ENCODE data around the gene TMEM30B.
"Not testable (repeated sequence)": the region's sequence is repeated elsewhere in the genome, so short reads cannot be mapped to it uniquely, and the experiment has no call there.

Gene TMEM30B, protein sequence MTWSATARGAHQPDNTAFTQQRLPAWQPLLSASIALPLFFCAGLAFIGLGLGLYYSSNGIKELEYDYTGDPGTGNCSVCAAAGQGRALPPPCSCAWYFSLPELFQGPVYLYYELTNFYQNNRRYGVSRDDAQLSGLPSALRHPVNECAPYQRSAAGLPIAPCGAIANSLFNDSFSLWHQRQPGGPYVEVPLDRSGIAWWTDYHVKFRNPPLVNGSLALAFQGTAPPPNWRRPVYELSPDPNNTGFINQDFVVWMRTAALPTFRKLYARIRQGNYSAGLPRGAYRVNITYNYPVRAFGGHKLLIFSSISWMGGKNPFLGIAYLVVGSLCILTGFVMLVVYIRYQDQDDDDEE

DNA sequence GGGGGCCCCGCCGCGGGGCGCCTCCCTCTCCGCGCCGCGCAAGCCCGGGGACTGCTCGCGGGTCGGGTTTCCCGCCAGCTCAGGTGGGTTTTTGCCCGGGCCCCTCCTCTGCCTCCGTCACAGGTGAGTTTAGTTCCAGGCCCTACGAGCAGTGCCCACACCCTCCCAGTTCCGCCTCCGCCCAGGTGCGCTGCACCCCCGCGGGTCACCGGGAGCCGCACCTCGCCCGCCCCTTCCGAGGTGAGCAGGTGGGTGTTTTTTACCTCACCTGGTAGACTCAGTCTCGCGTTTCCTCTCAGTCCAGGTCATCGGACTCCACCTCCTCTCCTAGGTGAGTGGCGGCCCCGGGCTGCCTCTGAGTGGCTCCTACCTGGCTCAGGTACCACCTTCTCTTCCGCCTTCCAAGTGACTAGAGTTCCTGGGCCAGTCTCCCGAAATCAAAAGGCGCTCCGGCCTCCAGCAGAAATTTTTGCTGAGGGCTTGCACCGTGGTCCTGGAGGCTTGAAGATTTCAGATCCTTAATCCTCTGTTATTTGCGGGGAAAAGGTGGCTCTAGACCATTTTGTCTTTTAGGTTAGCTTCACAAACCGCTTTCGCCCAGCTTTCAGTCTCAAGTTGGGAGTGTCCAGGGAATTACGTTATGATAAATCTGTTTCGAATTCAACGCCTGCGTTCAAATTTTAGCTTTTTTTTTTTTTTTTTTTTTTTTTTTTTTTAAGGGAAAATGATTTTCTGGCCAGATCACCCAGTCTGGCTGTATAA is at the start of gene TMEM30B:
TMEM30B (minus strand) TSS at position 153 of the 762 bp plus-strand sequence. CDS start 191 bp downstream, outside the sequence.
- peak; percentile 51 for DNase-seq (ENCODE audit: low spot score)

DNA sequence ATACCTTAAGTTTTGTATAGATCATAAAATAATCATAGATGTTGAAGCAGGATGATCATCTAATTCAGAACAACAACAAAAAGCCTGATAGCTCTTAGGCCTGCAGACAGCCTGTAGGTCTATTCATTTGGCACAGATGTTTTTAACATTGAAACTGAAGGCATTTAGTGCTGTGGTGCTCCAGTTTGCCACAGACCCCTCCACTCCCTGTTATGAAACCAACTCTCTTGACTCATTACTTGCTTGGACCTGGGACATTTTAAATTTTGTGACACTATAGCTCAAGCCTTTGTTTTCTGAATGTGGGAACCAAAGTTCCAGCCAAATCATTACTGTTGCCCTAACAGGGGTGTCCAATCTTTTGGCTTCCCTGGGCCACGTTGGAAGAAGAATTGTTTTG is 49.4 kb upstream of the TMEM30B start:
- no peak for DNase-seq (ENCODE audit: low spot score)

DNA sequence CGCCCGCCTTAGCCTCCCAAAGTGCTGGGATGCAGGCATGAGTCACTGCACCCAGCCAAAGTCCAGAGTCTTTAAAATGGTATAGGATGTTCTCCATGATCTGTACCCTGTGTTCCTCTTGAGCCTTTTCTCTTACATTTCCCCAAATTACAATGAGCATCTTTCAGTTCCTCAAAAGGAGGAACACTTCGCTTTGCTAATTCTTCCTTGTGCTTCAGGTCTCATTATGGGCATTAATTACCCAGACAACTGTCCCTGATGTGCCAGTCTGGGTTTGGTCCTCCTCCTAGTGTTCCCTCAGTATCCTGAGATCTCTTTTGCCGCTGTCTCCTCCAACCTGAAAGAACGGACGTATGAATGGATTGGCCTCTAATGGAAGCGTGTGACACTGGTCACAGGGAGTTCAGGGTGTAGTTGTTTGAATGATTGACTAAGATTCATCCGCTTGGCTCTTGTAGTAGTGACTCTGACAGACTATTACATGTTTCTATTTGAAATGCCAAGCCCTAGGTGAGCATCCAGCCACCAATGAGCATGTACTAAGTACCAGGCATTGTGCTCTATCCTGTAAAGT is 48.4 kb upstream of the TMEM30B start:
- DNase-seq (ENCODE audit: low spot score): no peak

DNA sequence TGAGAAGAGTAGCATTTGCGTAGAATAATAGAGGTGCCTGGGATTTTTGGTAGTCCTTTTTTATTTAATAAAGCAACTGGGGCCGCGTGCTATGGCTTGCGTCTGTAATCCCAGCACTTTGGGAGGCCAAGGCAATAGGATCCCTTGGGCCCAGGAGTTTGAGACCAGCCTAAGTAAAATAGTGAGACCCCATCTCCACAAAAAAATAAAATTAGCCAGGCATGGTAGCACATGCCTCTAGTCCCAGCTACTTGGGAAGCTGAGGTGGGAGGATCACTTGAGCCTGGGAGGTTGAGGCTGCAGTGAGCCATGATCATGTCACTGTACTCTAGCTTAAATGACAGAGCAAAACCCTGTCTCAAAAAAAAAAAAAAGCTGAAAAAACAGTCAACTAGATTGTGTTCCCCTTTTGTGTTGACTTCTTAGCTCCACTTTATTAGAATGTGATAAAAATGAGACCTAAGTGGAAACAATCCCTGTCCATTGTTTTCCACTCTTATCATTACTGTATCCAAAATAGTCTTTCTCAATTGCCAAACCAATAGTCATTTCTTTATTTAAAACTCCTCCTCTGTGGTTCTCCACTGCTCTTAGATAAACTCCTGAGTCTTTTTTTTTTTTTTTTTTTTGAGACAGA is 47.6 kb upstream of the TMEM30B start:
- no peak for DNase-seq (ENCODE audit: low spot score)

DNA sequence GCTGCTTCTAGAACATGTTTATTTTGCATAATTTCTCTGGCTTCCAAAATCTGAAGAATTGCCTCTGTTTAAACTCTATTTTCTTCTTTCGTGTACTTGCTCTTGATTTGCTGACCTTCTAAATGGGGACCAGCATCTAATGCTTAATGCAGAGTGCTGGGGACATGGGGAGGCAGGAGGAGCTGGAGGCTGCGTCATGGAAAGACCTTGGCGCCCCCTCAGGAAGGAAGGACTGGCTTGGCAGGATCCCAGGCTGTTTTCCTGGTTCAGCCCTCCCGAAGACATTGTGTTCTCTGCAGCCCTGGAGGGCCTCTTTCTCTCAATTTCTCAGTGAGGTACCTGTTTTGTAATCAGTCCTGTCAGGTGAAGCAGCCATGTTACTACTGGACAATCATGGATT is 45.7 kb upstream of the TMEM30B start:
- no peak for DNase-seq (ENCODE audit: low spot score)

DNA sequence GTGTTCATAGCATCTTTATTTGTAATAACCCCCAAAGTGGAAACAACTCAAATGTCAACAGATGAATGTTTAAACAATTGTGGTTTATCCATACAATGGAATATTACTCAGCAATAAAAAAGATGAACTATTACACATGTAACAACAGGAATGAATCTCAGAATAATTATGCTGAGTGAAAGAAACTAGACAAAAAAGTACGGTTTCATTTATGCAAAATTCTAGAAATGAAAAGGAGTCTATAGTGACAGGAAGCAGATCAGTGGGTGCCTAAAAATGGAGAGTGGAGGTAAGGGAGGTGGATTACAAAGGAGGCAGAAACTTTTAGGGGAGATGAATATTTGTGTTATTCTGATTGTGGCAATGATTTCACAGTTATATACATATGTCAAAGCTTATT is 45.0 kb upstream of the TMEM30B start:
- DNase-seq (ENCODE audit: low spot score): no peak

DNA sequence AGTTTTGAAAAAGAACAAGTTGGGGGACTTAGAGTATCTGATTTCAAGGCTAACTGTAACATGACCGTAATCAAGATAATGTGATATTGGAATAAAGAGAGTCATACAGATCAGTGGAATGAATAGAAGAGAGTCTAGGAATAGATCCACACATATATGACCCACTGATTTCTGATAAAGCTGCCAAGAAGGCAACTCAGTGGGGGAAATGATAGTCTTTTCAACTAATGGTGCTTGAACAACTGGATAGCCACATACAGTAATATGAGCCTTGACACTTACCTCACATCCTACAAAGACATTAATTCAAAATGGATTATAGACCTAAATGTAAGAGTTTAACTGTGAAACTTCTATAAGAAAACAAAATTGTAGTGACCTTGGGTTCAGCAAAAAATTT is 44.0 kb upstream of the TMEM30B start:
- DNase-seq (ENCODE audit: low spot score): no peak

DNA sequence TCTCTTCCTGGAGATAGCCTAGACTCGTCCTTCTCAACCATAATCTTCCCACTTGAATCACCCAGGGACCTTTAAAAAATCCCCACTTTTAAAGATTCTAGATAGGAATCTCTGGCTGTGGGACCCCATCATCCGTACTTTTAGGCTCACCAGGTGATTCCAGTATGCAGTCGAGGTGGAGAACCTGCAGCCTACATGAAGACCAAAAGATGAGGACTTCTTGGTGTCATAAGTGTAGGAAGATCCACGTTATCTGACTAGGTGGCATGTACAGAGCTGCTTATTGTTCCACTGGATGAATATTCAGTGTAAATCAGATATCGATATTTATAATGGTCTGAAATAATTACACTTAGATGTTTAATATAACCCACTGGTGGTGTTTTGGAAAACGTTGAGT is 42.8 kb upstream of the TMEM30B start:
- DNase-seq (ENCODE audit: low spot score): no peak

DNA sequence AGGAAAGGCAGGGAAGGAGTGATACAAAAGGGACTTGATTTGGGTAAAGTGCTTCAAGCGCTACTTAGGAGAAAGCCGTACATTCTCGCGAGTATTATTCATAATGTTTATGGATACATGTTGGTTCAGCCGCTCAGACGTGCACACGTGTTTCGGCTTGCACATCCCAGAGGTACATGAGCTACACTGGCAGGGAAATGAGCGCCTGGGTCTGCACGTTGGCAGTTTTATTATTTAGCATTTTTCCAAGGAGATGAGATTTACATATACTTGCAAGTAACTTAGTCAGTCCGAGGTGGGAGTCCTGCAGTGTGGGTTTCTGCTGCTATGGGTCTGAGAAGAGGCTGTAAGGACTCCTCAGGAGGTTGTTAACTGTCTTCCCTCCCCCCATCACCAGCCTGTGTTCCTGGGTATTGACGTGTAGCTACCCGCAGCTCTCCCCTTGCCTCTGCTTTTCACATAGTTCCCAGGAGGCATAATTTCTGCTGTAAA is 41.7 kb upstream of the TMEM30B start:
- DNase-seq (ENCODE audit: low spot score): no peak

DNA sequence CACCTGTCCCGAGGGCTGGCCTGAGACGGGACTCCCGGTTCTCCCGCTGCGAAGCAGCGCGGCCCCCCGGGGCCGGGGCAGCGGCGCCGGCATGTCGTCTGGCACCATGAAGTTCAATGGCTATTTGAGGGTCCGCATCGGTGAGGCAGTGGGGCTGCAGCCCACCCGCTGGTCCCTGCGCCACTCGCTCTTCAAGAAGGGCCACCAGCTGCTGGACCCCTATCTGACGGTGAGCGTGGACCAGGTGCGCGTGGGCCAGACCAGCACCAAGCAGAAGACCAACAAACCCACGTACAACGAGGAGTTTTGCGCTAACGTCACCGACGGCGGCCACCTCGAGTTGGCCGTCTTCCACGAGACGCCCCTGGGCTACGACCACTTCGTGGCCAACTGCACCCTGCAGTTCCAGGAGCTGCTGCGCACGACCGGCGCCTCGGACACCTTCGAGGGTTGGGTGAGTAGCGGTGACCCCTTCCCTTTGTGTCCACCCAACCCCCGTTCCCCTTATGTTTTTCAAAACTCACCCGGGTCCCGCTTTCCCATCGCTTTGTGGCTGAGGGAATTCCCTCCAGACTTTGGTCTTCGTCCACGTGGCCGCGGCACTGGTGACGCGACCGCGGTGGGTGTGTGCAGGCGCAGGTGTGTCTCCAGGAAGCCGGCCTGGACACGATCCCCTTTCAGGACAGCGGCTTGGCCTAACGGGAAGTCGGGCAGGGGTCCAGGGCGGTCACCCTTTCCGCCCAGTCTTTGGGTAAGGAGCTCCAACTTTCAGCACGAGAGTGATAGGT is 41.1 kb upstream of the TMEM30B start:
- DNase-seq (ENCODE audit: low spot score): no peak

DNA sequence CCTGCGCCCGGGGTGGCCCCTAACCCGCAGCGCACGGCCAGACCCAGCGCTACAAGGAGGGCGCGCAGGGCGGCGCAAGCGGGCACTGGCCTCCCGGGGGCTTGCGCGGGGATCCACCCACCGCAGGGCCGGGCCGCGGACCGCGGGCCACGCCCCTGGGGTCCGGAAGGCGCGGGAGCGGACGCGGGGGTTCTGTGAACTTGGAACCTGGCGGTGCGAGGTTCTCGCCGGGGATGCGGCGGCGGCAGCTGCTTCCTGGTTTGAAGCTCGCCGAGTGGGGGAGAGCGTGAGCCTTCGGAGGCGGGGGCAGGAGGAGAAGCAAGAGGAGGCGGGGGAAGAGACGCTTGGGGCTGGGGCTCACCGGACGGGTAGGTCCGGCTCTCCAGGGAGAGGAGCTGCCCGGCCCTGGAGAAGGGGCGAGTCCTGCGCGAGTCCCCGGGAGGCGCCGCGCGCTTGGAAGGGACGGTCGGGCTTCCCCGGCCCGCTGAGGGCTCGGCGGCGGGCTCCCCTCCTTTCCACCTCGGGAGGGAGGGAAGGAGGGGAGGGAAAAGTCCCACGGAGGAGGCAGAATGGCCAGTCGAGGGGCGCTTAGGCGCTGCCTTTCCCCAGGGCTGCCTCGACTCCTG is 40.4 kb upstream of the TMEM30B start, which contains the start of gene PRKCH:
PRKCH (plus strand) TSS at position 195 of the 626 bp plus-strand sequence. CDS start 523 bp downstream, outside the sequence.
- peak; percentile 65 for DNase-seq (ENCODE audit: low spot score)

DNA sequence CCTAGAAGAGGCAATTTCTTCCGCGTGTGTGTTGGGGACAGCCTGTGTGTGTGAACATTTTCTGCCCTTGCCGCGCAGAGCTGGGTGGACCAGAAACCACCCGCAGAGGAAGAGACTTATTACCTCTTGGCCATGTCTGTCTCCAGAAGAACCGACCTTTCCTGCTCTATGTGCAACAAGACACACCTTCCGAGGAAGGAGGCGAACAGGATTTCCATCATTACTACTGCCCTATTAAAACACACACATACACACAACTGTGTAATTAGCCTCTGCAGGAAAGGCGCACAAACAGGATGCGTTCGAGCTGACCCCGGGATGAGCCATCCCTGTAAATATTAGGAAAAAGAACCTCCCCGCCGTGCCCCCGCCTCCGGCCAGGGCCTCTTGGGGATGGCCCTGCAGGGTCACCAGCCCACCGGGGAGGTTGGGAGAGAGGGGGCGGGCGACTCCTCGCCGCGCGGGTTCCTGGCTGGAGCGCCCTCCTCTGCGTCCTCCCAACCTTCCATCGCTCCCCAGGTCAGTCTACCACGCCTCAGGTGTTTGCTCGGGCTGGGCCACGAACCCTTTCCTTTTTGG is 39.8 kb upstream of the TMEM30B start:
- no peak for DNase-seq (ENCODE audit: low spot score)

DNA sequence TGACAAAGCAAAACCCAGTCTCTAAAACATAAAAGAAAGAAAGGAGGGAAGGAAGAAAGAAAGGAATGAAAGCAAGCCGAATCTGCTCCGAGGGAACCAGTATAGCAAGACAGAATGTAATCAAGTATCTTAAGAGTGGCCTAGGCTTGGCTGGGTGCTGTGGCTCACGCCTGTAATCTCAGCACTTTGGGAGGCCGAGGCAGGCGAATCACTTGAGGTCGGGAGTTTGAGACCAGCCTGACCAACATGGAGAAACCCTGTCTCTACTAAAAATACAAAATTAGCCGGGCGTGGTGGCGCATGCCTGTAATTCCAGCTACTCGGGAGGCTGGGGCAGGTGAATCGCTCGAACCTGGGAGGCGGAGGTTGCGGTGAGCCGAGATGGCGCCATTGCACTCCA is 39.0 kb upstream of the TMEM30B start:
- DNase-seq (ENCODE audit: low spot score): not testable (repeated sequence)

DNA sequence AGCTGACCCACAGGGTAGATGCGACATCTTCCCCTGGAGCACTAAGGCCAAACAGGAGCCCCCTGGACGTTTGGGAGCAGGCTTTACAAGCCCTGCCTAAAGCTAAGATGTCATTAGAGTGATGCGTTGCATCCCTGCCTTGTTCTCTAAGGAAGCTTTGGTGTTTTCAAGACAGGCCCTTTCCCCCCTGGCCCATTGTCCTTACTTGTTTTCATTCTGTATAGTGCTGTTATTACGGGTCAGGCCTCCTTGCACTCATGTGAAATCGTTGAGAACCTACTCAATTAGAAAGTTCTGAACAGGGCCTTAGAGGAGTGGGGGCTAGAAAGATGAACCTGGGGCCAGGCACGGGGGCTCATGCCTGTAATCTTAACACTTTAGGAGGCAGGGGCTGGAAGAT is 38.6 kb upstream of the TMEM30B start:
- no peak for DNase-seq (ENCODE audit: low spot score)

DNA sequence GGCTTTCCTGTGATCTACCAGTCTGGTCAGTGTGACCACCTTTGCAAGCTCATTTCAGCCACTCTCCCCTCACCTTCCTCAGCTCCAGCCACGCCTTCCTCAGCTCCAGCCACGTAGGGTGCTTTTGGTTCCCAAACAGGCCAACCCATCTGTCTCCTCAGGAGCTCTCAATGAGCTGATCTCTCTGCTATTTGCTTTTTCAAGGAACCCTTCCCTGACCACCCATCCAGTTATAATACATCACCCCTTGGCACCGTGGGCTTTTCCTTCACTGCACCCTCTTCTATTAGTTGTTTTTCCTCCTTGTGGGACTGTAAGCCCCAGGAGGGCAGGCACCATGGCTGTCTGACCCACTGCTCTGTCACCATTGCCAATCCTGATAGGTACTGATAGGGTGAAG is 37.9 kb upstream of the TMEM30B start:
- DNase-seq (ENCODE audit: low spot score): no peak

DNA sequence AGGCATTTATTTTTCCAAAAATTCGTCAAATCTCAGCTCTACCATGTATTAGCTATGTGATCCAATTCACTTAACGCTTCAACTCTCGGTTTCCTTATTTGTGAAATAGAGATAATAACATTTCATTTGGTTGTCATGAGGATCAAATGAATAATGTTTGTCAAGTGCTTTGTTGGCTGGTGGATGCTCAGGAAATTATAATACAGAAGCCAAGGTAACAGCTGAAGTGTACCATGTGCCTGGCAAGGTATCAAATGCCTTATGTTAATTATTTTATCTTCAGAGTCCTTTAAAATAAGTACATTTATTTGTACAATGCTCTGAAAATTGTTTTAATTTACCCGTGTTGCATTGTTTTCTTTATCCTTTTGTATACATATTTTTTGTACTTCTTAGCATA is 34.2 kb upstream of the TMEM30B start:
- no peak for DNase-seq (ENCODE audit: low spot score)

DNA sequence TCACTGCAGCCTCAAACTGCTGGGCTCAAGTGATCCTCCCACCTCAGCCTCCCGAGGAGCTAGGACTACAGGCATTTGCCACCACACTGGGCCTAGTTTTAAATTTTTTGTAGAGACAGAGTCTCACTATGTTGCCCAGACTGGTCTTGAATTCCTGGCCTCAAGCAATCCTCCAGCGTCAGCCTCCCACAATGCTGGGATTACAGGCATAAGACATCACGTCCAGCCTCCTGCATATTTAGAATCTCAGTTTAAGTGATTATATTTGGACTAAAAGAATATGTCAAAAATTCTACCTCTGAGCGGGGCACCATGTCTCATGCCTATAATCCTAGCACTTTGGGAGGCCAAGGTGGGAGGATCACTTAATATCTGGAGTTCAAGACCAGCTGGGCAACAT is 27.6 kb upstream of the TMEM30B start:
- not testable (repeated sequence) for DNase-seq (ENCODE audit: low spot score)

DNA sequence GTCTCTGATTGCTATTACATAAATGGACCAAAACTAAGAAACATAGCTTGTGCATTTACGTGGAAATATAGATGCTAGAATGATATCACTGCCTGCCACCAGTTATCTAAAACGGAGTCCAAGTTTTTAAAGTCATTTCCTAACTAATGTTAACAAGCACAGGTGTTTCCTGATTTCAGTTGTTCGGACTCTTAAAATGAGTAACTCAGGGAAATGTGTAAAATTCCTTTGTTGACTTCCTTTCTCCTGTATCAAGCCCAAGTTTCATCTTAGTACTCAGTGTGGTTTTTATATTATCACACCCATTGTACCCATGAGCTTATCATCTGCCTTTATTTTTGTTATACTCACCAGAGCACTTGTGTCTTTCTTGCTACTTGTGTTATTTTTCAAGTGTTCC is 27.1 kb upstream of the TMEM30B start:
- DNase-seq (ENCODE audit: low spot score): no peak

DNA sequence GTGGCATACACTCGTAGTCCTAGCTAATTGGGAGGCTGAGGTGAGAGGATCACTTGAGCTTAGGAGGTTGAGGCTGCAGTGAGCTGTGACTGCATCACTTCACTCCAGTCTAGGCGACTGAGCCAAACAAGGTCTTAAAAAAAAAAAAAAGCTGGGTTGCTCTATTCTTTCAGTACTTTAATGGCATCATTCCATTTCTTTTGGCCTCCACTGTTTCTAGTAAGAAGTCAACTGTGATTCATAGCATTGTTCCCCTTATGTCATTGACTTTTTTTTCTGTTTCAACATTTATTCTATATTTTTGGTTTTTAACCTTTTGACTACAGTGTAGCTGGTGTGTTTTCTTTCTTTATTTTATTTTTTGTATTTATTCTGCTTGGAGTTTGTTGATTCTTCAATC is 23.6 kb upstream of the TMEM30B start:
- DNase-seq (ENCODE audit: low spot score): no peak

DNA sequence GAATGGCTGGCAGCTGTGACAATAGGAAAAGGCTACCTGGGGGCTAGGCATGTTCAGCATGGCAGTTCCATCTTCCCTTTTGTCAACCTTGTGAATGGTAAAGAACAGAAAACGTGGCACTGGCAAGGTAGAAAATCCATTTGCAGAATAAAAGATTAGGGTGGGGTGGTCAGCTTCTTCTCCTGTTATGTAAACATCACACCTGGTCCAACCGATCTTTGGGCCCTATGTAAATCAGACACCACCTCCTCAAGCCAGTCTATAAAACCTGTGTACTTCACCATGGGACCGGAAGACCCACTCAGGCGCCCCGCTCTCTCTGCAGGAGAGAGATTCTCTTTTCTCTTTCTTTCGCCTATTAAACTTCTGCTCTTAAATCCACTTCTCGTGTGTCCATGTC is 19.6 kb upstream of the TMEM30B start:
- no peak for DNase-seq (ENCODE audit: low spot score)

DNA sequence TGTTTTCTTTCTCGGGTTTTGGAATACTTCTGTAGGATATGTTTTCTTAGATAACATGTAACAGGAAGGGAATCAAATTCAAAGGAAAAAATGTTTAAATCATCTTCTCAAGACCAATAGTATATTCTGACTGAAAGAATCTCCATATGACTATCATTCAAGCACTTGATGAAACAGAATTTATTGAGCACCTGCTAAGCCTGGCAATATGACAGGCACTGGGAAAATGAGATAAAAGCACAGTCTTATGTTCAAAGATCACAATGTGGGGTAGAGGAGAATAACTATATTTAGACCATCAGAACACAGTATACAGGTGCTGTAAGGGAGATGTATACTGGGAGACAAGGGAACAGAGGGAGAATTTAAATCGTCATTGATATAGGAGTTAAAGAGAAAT is 19.1 kb upstream of the TMEM30B start:
- DNase-seq (ENCODE audit: low spot score): no peak

Measured in HuH-7.5 (cell line).